Spinal cord (tissue), 10 donors: ENCODE measurements around the gene UNC93B1. TPM values are rescaled to one million over a fixed set of nuclear protein-coding genes. Genes with fewer than 3 reads are reported as not detected.
A peak's percentile ranks its signal among the peaks of the same experiment; 100 is the strongest.

Experiments used
- DNase-seq, 6 donors: peaks; one replicate each; pipeline versions ENCODE4 v3.0.0 to v3.0.0-alpha.2; 2013 to 2015; ENCODE audit warnings: low spot score in 6 of 6, low read depth in 4 of 6
- H3K27ac ChIP-seq: one replicate; pipeline ENCODE4 v1.5.1; 2013; ENCODE audit warnings: low read depth, low read length, control low read depth
- H3K27me3 ChIP-seq: one replicate; pipeline ENCODE4 v1.6.1; 2013; ENCODE audit warnings: low read length; ENCODE audit not compliant: control insufficient read depth, insufficient read depth
- H3K36me3 ChIP-seq: one replicate; pipeline ENCODE4 v1.6.1; 2013; ENCODE audit warnings: low read length; ENCODE audit not compliant: control insufficient read depth, insufficient read depth
- H3K4me1 ChIP-seq: one replicate; pipeline ENCODE4 v1.6.1; 2013; ENCODE audit warnings: low read length; ENCODE audit not compliant: control insufficient read depth, insufficient read depth
- H3K4me3 ChIP-seq: one replicate; pipeline ENCODE4 v1.5.1; 2013; ENCODE audit warnings: low read depth, low read length, control low read depth
- H3K9me3 ChIP-seq: one replicate; pipeline ENCODE4 v1.6.1; 2013; ENCODE audit warnings: low read length; ENCODE audit not compliant: control insufficient read depth, insufficient read depth
- WGBS: methylation state at CpG from one replicate; pipeline ENCODE4 v1.1.5; 2013; ENCODE audit warnings: missing lambda C conversion rate; ENCODE audit not compliant: insufficient coverage; 5-methylcytosine and 5-hydroxymethylcytosine counted together
- polyA plus RNA-seq, 2 donors: library from polyadenylated mRNA; unstranded; fragments of 120-200 nt; gene quantifications; one replicate each; pipeline ENCODE4 v1.2.1, GENCODE V29; 2013; ENCODE audit not compliant: insufficient read length in 2 of 2
- total RNA-seq, 2 donors: library from RNA; depleted of rRNA in 1 of 2; stranded (reverse); fragments of 120-200 nt in 1 of 2; fragments of >200 nt in 1 of 2; gene quantifications; one replicate each; pipeline versions ENCODE4 v1.2.3 to v1.2.4, GENCODE V29; 2013 to 2014
- donor health status: healthy.

UNC93B1 gene
- total and polyA plus RNA-seq, 4 donors: 11.3 to 14.8 (median 12.4) TPM

DNA sequence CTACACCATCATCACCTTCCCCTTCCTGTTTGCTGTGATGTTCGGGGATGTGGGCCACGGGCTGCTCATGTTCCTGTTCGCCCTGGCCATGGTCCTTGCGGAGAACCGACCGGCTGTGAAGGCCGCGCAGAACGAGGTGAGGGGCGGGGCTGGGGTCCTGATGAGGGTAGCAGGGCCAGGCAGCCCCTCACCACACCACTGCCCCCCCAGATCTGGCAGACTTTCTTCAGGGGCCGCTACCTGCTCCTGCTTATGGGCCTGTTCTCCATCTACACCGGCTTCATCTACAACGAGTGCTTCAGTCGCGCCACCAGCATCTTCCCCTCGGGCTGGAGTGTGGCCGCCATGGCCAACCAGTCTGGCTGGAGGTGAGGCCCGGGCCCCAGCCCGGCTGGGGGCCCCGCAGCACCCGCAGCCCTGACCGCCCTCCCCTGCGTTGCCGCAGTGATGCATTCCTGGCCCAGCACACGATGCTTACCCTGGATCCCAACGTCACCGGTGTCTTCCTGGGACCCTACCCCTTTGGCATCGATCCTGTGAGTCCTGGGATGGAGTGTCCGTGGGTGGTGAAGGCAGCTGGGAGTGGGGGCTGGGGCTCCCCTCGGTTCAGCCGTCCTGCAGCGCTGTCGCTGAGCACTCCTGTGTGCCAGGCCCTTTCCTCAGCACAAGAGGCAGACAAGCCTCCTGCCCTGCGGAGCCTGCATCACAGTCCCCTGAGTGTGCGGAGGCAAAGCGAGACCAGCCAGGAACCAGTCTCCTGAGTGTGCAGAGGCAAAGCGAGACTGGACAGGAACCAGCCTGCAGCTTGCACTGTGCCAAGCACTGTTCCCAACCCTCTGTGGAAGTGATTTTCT is 43.8 kb upstream of the UNC93B1 start:
- H3K4me1 ChIP-seq: peaks cover 24% of the 10 kb centered on the region
- no peak for DNase-seq
- no peak overlapping the region for H3K27ac ChIP-seq
- no peaks in the 10 kb centered on the region for H3K27me3 ChIP-seq
- H3K9me3 ChIP-seq: no peaks in the 10 kb centered on the region
- WGBS: 77% methylated on average over 35 of the region's 37 CpGs
- no peak overlapping the region for H3K4me3 ChIP-seq
- H3K36me3 ChIP-seq: peaks cover 61% of the 10 kb centered on the region

DNA sequence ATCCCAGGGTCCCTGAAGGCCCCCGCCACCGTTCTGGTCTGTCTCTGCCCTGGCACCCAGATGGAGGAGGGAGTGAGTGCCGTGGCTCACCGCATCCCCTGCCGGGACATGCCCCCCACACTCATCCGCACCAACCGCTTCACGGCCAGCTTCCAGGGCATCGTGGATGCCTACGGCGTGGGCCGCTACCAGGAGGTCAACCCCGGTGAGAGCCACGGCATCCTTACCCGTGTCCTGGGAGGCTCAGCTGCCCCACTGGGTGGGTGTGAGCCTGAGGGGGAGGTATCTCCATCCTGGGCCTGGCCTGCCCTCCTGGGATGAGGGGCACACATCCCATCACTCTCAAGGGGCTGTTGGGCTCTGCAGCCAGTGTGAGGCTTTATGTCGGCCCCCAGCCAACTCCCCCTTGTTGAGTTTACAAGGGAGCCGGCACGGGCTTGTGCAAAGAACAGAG is 41.0 kb upstream of the UNC93B1 start:
- DNase-seq: no peak
- no peak overlapping the region for H3K27ac ChIP-seq
- no peaks in the 10 kb centered on the region for H3K9me3 ChIP-seq
- H3K27me3 ChIP-seq: no peaks in the 10 kb centered on the region
- 91% methylated on average over 18 of the region's 18 CpGs for WGBS
- peaks cover 21% of the 10 kb centered on the region for H3K4me1 ChIP-seq
- peaks cover 52% of the 10 kb centered on the region for H3K36me3 ChIP-seq
- no peak overlapping the region for H3K4me3 ChIP-seq

DNA sequence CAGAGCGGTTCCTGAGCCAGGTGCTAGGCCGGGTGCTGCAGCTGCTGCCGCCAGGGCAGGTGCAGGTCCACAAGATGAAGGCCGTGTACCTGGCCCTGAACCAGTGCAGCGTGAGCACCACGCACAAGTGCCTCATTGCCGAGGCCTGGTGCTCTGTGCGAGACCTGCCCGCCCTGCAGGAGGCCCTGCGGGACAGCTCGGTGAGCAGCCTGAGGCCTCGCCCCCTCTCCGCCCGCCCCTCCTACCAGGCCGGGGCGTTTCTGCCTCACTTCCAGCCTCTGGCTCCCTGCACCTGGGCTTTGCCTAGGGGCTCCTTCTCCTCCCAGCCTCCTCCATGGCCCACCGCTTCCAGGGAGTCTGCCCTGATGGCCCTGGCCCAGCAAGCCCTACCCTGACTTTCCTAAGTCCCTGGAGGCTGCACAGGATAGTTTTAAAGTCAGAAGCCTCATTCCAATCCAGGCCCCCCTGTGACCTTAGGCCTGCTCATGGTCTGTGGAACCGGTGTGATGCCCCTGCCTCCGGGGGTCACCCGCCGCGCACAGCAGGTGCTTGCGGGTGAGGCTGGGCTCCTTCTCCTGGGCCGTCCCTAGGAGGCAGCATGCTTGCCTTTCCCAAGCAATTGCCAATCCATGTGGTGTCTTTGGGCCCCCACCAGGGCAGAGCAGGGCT is 40.4 kb upstream of the UNC93B1 start:
- H3K4me1 ChIP-seq: peaks cover 26% of the 10 kb centered on the region
- peaks cover under 1% of the 10 kb centered on the region for H3K27me3 ChIP-seq
- H3K36me3 ChIP-seq: peaks cover 47% of the 10 kb centered on the region
- H3K4me3 ChIP-seq: no peak overlapping the region
- H3K9me3 ChIP-seq: no peaks in the 10 kb centered on the region
- WGBS: 81% methylated on average over 24 of the region's 24 CpGs
- no peak for DNase-seq
- H3K27ac ChIP-seq: no peak overlapping the region

DNA sequence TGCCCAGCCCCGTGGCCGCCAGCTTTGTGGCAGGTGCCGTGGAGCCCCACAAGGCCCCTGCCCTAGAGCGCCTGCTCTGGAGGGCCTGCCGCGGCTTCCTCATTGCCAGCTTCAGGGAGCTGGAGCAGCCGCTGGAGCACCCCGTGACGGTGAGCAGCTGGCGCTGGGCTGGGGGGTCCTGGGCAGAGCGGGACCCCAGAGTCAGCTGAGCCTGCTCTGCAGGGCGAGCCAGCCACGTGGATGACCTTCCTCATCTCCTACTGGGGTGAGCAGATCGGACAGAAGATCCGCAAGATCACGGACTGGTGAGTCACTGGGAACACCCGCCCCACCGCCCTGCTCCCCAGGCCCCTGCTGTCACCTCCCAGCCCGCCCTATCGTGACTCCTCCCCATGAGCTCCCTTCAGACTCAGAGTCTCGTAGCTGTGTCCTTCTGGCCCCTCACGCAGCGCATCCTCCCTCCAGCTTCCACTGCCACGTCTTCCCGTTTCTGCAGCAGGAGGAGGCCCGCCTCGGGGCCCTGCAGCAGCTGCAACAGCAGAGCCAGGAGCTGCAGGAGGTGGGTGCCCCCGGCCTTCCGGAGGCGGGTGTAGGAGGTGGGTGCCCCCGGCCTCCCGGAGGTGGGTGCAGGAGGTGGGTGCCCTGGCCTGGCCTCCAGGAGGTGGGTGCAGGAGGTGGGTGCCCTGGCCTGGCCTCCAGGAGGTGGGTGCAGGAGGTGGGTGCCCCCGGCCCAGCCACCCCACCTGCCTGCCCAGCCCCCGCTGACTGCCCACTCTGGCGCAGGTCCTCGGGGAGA is 39.6 kb upstream of the UNC93B1 start:
- no peak overlapping the region for H3K27ac ChIP-seq
- peaks cover 34% of the 10 kb centered on the region for H3K4me1 ChIP-seq
- no peaks in the 10 kb centered on the region for H3K9me3 ChIP-seq
- no peak for DNase-seq
- H3K36me3 ChIP-seq: peaks cover 42% of the 10 kb centered on the region
- H3K27me3 ChIP-seq: peaks cover 8% of the 10 kb centered on the region
- H3K4me3 ChIP-seq: no peak overlapping the region
- WGBS: 82% methylated on average over 29 of the region's 36 CpGs

DNA sequence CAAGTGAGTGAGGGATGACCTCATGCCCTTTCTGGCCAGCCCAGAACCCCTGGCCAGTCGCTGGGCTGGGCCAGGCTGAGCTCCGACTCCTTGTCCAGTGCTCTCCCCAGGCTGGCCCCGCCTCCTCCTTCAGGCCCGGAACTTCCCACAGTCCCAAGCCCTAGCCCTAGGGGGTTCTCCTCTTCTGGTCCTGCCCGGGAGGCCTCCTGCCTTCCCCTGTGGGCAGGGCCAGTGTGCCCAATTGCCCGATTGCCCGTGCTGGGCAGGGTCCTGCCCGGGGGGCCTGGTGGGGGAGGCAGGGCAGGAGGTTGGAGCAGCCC is 39.1 kb upstream of the UNC93B1 start:
- H3K27me3 ChIP-seq: peaks cover 11% of the 10 kb centered on the region
- H3K4me3 ChIP-seq: no peak overlapping the region
- peaks cover 40% of the 10 kb centered on the region for H3K36me3 ChIP-seq
- DNase-seq: no peak
- H3K9me3 ChIP-seq: no peaks in the 10 kb centered on the region
- H3K27ac ChIP-seq: no peak overlapping the region
- H3K4me1 ChIP-seq: peaks cover 38% of the 10 kb centered on the region
- WGBS: 77% methylated on average over 8 of the region's 8 CpGs

DNA sequence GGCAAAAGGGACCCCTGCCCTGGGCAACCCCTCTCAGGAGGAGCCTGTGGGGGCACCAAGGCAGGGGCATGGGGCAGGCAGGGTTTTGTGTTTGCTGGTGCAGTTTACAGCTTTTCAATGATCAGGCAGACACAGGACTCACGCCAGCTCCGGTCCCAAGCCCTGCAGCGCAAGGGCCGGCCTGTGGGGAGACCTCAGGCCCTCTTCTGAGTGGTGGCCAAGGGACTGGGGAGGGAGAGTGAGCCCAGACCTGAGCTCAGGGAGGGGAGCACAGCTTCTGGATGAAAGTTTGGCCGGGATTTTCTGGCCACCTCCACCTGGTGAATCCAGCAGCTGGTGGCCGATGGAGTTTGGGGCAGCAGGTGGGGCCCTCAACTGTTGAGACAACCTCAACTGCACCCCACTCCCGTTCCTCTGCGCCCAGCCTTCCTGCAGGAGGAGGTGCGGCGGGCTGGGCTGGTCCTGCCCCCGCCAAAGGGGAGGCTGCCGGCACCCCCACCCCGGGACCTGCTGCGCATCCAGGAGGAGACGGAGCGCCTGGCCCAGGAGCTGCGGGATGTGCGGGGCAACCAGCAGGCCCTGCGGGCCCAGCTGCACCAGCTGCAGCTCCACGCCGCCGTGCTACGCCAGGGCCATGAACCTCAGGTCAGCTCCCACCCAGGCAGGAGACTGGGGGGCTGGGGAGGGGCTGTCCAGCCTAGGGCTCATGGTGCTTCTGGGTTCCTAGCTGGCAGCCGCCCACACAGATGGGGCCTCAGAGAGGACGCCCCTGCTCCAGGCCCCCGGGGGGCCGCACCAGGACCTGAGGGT is 38.5 kb upstream of the UNC93B1 start:
- Histone ChIP-seq H3K27me3 (peaks cover 11% of the 10 kb centered on the region), H3K4me3 (no peak overlapping the region), H3K27ac (no peak overlapping the region), H3K36me3 (peaks cover 40% of the 10 kb centered on the region), H3K4me1 (peaks cover 38% of the 10 kb centered on the region), H3K9me3 (no peaks in the 10 kb centered on the region)
- no peak for DNase-seq
- 84% methylated on average over 27 of the region's 27 CpGs for WGBS

DNA sequence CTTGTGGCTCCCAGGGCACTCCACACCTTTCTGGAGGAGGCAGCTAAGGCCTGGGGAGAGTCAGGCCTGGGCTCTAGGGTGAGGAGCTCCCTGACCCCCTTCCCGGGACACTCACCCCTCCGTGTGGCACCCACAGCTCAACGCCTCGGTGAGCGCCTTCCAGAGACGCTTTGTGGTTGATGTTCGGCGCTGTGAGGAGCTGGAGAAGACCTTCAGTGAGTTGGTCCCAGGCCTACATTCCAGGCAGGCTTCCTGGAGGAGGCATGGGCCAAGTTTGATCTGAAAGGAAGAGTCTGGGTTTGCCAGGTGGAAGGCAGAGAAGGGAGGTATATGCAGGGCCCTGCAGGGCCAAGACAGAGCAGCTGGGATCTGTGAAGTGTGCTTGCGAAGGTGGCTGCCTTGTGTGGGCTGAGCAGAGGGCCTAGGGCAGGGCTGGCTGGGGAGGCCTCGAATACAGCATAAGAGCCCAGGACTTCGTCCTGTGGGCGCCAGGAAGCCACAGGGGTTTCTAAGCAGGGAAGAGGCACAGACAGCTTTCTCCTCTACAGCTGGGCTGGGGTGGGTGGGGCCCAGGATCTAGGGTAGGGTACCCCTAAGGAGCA is 37.8 kb upstream of the UNC93B1 start:
- Histone ChIP-seq H3K27me3 (peaks cover 11% of the 10 kb centered on the region), H3K4me1 (peaks cover 37% of the 10 kb centered on the region), H3K4me3 (no peak overlapping the region), H3K27ac (no peak overlapping the region), H3K36me3 (peaks cover 42% of the 10 kb centered on the region), H3K9me3 (no peaks in the 10 kb centered on the region)
- no peak for DNase-seq
- 86% methylated on average over 9 of the region's 12 CpGs for WGBS

DNA sequence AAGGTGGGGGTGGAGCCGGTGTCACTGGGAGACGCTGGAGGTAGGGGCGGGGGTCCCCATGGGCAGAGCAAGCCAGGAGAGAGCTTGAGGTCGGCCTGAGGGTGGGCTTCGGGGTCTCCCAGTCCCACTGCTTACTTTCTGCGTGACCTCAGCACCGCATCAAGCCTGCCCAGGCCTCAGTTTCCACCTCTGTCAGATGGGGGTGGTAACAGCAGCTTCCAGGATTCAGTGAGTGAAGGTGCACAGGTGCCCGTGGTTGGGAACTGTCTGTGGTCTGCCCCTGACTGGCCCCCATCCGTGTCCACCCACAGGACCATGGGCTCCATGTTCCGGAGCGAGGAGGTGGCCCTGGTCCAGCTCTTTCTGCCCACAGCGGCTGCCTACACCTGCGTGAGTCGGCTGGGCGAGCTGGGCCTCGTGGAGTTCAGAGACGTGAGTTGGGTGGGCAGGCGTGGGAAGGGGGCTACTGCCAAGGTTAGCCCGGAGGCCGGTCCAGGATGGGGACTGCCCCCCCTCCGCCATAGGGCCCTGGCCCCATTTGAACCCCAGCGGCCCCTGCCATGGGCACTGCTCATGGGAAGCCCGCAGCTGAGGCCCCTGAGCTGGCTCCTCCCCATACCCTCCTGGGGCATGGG is 37.2 kb upstream of the UNC93B1 start:
- no peak for DNase-seq
- Histone ChIP-seq H3K36me3 (peaks cover 48% of the 10 kb centered on the region), H3K27ac (peak overlapping the region; percentile 15), H3K27me3 (peaks cover 11% of the 10 kb centered on the region), H3K4me1 (peaks cover 37% of the 10 kb centered on the region), H3K4me3 (no peak overlapping the region), H3K9me3 (no peaks in the 10 kb centered on the region)
- WGBS: 89% methylated on average over 20 of the region's 23 CpGs
